ENCODE results near the gene FAM98C.
A peak's percentile ranks its signal among the peaks of the same experiment; 100 is the strongest.

The FAM98C gene

DNA sequence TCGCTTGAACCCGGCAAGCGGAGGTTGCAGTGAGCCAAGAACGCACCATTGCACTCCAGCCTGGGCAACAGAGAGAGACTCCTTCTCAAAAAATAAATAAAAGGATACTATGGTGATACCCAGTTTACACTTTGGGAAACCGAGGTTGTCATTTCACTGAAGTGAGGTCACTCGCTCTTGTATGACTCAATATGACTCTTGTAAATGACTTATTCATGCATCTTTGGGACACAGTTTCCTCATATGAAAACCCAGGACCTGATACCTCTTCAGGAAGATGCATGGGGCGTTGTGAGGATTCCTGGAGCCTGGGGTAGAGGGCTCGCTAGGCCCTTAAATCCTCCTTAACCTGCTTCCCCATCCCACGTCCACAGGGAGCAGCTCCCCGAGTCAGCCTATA, 24.0 kb upstream of the FAM98C start:
- DNase-seq: no peak

DNA sequence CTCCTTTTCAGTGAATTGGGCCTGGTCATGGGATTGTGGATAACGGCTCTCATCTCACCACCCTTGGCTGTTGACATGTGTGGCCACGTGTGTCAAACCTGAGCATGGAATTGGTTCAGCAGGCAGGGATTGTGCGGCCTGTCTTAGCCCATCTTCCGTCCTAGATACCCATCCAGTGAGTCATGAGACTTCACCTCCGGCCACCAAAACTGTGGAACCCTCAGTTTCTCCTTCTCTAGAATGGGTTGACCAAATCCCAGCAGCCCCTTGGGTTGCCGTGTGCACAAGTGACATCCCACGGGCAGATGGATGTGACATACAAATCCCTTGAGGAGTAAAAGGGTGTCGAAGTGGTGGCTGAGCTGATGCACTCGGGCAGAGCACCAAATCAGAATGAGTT, 21.8 kb upstream of the FAM98C start:
- no peak for DNase-seq

DNA sequence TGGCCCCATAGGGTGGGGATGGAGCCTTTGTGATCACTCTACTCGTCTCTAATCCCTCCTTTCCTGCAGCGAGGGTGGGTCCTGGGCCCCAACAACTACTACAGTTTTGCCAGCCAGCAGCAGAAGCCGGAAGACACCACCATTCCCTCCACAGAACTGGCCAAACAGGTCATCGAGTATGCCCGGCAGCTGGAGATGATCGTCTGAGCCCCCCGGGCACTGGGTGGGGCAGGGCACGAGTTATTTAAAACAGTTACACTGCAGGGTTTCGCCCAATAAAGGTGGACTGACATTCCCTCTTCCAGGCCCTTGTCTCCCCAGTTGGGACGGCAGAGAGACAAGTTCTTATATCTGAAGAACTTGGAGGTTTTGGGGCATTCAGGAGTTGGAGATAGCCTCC, 19.7 kb upstream of the FAM98C start:
- DNase-seq: no peak

DNA sequence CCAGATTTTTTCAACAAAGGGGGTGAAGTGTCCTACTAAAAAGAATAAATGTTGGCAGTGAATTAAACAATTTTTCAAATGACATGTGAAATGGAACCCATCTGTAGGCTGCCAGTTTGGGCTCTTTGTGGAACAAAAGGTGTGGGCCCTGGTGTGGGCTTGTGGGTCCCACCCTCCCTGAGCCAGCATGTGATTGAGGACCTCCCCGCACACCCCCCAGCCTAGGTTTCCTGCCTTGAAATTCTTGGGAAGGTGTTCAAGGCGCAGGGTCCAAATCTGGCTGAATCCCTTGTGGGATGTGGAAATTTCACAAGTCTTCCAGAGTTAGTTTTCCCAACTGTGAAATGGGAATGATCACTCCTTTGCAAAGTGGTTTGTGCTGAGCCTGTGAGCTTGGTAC, 19.1 kb upstream of the FAM98C start:
- DNase-seq: no peak

DNA sequence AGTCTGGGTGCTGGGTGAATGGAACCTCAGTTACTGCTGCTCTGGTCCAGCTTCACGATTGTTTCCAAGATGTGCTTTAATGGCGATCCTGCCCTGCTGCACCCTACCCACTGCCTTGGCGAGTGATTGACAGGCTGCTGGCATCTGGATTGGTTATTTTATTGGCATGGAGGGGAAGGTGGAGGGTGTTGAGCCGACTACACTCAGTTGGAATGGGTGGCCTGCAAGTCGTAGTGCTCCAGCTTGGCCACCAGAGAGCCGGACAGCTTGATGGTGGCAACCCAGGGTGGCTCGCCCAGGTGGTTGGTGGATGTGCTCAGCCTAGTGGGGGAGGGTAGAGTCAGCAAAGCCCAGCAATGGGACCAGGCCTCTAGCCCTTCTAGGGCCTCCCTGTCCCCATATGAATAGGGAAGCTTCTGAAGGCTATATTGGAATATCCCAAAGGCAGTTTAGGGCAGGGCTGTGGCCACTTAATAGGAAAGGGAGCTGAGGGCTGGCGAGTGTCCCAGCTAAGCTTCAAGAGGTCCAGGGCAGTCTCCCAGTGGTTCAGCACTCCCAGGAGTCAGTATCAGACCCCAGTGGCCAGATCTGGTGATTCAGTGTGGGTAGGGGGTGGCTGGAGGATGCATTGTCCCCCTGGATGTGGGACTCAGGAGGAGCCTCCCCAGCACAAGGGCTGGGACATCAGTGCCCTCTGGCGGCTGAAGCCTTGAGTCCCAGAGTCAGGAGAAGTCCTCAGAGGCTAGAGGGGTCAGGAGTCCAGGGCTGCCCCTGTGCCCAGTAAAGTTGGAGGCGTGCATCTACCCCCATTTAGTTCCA, 18.5 kb upstream of the FAM98C start:
- DNase-seq: no peak

DNA sequence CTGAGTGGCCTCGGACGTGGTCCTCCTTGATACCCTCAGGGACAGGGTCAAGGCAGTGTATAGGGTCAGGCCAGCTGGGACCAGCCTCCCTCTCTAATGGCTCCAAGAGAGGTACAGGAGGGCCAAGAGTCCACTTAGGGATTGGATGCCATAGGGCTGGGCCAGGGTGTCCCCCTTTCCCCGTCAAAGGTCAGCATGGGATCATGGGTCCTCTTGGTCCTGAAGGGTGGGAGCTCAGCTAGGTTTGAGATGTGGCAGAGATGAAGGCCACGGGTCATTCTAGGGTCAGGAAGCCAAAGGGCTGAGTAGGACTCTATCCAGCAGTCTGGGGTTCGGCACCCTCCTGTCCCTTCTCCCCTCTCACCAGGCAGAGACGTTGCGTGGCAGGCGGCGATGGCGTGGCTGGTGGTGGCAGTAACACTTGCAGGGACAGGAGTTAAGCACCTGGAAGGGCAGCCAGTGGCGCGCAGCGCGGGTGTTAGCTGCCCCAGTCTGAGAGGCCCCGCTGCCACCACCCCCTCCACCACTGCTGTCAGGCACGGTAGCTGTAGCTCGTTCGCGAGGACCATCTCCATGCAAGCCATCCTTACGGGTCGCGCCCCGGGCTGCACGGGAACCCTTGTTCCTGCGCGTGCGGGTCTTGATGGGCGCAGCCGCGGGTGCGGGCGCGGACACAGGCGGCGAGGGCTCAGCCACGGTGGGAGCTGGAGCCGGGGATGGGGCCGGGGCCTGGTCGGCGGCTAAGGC, 17.7 kb upstream of the FAM98C start:
- no peak for DNase-seq

DNA sequence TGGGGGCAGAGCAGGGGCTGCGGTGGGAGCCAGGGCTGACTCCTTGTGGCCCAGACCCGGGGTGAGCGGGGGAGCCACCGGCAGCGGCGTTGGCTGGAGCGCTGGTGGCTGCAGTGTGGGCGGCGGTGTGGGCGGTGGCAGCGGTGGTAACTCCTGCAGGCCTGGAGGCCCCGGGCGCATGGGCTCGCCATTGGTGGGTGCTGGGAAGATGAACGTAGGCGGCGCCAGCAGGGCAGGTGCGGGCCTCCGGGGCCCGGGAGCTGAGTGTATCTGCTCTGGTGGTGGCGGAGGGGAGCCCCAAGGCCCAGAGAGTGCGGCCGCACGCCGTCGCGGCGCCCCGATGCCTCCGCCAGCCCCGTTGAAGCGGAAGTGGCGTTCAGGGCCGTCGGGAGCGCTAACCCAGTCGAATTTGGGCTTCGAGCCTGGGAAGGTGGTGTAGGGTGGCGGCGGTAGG, 17.1 kb upstream of the FAM98C start:
- DNase-seq: no peak

DNA sequence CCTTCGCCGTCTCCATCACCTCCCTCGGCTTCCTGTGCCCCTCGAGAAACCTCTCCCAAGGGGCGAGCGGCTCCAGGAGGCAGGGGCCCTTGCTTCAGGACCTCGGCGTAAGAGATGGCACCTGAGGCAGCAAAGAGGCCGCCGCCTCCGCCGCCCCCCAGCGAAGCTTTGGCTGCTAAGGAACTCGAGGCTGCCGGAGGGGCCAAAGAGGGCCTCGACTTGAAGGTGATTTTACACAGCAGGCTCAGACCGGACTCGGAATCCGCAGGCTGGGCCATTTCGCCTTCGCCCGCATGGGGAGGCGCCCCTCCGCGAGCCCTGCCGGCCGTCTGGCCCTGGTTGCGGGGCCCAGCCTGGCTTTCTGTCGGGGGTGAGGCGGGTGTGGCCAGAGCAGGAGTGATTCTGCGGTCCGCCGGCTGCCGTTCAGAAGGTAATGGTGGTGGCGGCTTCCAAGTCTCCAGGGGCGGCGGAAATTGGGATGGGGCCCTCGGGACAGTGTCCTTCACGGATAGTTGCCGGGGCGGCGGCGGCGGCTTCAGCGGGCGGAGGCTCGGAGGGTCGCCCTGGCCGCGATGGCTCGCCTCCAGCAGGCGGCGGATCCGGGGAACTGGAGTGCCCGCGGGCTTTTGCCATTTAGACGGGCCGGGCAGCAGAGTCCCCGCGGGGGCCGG, 16.5 kb upstream of the FAM98C start:
- DNase-seq: no peak

DNA sequence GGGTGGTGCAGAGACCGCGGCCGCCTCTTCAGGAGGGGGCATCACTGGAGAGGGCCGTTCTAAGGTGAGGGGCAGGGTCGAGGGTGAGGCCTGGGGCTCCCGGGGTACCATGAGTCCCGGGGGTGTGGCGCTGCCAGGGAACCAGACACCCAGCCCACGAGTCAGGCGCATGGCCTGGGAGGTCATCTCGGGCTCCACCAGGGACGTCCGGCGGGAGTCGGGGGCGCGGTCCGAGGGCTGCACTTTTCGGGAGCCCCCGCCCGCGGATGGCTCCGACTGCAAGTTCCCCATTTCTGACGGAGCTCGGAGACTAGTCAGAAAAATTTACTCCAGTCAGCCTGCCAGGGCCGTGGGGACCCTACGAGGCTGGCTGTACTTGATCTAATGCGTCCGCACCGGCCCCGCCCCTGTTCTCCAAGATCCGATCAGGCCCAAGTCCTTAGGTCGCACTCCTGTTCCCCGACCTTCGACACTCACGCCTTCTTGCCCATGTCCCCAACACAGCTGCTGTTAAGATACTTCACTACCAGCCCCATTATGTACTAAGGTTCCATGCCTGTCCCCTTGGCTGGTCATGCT, 15.8 kb upstream of the FAM98C start:
- peak; percentile 55 to 65 for DNase-seq

DNA sequence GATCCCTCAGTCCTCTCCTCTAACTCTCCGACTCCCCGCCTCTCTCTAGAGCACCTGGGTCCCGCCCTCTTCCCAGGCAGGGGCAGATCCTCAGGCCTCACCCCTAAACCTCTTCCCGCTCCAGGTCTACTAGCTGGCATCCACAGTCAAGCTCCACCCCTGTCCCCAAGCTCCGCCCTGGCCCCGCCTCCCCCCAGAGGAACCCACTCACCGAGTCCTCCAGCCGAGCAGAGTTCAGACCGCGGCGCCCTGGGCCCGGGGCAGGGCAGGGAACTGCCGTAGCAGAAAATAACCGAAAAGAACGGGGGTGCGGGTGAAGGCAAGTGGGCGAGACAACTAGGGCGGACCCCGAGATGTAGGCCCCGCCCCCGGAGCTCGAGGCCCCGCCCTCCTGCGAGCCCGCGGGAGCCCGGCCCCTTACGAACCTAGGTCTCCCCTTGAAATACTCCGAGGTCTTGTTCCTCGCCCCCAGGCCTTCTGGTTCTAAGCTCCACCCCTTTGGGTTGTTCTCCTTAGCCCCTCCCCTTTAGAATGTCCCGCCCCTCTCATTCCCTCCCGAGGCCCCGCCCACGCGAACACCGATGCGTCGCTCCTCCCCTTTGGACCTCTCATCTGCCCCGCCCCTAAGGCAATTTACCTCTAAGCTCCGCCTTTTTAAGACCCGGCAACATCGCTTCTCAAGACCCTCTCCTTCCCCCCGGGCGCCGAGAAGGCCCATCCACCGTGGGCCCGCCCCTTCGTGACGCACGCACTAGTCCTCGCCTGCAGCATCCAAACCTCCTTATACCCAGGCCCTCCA, 15.1 kb upstream of the FAM98C start, which contains the start of gene GGN:
TSS of gene GGN (minus strand) at position 485 of the 799 bp plus-strand sequence. CDS start 773 bp downstream, outside the sequence.
- DNase-seq: peak; percentile 75 to 79

DNA sequence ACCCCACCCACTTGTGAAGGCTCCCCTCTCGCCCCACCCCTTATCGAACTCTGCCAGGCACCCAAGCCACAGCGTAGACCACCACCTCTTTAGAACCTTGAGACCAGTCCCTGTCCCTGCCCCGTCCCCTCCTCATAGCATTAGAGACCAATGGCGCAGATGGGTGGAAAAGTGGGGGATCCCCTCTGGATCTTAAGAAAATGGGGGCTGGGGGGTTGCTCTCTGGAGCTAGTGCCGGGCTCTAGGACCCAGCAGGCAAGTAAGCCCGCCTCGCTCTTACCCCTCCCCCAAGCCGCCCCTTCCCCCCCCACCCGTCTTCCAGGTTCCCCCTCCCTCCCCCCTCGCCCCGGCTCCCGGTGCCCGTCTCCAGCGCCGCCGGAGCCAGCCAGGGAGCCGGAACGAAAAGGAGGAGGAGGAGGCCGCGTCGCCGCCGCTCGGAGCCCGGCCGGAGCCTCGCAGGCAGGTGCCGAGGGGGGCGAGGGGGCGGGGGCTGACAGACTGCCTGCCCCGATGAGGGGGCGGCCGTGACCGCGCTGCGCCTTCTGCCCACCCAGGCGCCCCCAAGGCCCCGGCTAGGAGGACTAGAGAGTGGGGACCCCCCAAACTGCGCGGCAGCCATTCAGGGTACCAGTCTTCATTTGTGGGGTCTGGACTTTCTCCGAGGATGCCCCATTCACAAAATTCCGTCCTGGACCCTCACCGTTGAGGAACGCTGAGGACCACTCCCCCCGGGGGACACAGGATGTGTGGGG, 14.4 kb upstream of the FAM98C start, which contains the start of gene SPRED3:
TSS of gene SPRED3 (plus strand) at position 349 of the 752 bp plus-strand sequence. CDS start 1,606 bp downstream, outside the sequence.
- DNase-seq: no peak

DNA sequence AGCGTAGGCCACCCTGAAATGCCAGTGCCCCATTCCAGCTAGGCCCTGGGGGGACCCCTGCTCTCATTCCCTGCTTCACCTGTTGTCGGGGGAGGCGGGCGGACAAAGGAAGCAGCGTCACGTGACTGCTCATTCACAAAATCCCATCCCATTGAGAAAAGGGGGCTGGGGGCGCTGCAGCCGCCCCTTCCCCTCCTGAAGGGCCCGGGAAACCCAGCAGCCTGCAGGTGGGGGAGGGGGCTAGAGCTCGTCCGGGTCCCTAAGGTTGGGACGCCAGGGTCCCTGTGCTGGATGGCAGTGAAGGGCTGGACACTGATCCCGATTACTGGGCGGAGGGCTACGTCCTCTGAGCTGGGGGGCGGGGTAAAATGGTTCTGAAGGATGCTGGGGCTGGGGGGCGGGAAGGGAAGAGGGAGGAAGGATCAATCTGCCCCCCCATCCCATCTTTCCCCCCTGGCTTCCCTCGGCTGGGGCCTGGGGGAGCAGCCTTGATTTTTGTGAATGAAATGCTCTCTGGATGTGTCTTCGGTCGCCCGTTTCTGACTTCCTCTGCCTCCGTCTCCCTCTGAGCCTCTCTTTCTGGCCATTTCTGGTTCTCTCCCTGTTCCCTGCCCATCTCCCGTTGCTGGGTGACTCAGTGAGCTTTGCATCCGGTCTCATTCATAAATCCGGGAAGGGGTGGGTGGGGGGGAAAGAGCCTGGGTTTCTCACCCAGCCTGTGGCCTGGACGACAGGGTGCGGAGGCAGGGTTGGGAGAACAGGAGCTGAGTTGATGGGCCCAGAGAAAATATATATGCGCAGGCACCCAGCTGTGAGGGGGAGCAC, 13.6 kb upstream of the FAM98C start:
- DNase-seq: no peak

DNA sequence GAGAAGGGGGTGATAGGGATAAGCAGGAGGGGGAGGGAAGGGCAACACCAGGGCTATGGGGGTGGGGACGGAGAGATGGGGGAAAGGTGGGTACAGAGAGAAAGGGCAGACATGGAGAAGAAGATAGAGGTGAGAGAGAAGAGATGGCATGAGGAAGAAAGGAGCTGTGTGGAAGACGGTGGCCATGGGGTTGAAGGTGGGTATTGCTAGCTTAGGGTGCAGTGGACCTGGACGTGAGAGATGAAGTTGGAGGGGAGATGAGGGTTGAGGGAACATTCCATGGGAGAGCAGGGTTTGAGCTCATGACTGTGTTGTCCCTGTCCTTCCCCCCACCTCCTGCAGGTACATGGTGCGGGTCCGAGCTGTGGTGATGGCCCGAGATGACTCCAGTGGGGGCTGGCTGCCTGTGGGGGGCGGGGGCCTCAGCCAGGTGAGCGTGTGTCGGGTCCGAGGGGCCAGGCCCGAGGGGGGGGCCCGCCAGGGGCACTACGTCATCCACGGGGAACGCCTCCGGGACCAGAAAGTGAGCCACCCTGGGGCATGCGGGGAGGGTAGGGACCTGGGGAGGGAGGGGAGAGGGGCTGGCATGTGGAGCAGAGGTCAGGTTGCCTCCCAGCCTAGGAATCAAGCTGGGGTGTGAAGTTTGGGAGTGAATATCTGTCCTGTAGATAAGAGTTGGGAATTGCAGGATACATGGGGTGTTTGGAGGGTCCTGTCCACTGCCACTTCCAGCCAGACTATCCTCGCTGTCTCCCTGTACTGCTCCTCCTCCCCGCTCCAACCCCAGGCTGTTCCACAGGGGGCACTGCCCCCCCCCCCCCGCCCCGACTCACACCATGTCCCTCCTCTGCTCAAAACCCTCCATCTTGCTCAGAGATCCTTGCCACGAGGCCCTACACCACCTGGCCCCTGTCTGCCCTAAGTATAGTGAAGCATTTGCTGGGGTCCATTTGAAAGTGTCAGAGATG, 12.7 kb upstream of the FAM98C start:
- DNase-seq: no peak

DNA sequence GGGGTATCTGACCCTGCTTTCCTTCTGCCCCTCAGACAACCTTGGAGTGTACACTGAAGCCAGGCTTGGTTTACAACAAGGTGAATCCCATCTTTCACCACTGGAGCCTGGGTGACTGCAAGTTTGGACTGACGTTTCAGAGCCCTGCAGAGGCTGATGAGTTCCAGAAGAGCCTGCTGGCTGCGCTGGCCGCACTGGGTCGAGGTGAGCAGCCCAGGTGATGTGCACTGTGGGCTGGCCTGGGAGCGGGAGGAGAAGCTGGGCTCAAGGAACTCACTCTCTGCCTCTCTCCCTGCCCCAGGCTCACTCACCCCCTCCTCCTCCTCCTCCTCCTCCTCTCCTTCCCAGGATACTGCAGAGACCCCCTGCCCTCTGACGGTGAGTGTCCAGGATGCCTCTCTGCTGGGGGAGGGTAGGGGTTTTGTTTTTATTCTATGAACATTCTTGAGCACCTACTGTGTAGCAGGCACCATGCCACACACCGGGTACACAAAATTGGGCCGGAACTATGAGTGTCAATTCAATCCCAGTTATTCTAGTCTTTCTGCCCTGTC, 10.9 kb upstream of the FAM98C start:
- DNase-seq: no peak

DNA sequence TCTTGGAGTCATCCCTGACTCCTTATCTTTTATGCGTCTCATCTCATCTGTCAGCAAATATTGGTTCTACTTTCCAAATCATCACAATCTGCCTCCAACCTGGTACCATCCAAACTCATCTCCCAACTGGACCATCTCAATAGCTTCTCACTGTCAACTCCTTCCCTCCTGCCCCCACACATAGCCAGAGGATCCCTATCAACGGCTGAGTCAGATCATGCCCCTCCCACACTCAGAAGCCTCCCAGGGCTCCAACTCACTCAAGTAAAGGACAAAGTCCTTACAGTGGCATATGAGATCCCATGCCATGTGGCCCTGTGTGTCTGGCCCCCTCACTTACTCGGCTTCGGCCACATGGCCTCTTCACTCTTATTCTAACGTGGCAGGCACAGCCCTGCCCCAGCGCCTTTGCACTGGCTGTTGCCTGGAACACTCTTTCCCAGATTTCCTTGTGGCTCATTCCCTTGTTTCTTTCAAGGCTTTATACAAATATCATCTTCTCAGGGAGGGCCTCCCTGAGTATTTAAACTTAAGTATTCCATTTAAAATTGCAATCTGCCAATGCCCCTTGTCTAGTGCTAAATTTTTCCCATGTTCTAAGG, 10.1 kb upstream of the FAM98C start:
- no peak for DNase-seq

DNA sequence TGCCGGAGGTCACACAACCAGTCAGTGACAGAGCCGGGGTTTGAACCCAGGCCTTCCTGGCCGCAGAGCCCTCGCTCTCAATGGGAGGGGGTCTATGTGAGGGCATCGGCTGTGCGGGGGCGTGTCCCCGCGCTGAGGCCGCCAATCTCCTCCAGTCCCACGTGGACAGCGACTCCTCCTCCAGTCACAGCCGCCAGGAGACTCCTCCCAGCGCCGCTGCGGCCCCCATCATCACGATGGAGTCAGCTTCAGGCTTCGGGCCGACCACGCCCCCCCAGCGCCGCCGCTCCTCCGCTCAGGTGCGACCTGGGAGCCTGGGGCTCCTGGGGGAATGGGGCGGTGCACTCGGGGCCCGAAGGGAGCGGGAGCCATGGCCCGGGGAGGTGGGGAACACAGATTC, 8.4 kb upstream of the FAM98C start:
- DNase-seq: no peak

DNA sequence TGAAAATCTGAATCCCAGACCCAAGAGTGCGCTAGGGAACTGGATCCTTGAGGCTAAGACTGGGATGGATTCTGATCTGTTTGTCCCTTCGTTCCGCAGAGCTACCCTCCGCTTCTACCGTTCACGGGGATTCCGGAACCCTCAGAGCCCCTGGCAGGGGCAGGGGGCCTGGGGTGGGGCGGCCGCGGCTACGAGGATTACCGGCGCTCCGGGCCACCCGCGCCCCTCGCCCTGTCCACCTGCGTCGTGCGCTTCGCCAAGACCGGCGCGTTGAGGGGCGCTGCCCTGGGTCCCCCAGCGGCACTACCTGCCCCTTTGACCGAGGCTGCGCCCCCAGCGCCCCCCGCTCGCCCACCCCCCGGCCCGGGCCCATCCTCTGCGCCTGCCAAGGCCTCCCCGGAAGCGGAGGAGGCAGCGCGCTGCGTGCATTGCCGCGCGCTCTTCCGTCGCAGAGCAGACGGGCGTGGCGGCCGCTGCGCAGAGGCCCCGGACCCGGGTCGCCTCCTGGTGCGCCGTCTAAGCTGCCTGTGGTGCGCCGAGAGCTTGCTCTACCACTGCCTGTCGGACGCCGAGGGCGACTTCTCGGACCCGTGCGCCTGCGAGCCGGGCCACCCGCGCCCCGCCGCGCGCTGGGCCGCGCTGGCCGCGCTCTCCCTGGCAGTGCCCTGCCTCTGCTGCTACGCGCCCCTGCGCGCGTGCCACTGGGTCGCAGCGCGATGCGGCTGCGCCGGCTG, 7.3 kb upstream of the FAM98C start:
- DNase-seq: no peak

DNA sequence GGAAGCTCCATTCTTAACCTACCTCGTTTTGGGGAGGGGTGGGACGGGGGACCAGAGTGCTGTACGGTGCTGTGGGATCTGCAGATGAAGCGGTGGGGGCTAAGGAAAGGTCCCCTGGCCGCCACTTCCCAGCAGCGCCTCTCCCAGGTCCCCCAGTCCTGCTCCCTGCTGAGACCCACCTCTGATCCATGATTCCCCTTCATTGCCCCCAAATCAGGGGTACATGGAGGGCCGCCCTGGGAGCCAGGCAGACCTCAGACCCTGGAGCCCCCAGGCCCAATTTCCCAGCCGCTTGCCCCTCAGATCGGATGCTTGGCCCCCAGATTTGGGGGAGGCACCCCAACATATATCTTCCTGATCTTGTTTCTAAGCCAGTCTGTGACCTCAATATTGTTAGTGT, 3.8 kb upstream of the FAM98C start:
- DNase-seq: no peak
